HUDEP-2 (cell line): ENCODE measurements around the gene NUDCD3.
A peak's percentile ranks its signal among the peaks of the same experiment; 100 is the strongest.

Source experiments
- DNase-seq, 76 experiments: peaks; one replicate each; lab custom pipeline; 2025; ENCODE audit not compliant: unreplicated experiment in 76 of 76; lab: John Stamatoyannopoulos, UW

The NUDCD3 gene

GRCh38 chr7:44484482-44485313 is 5.8 kb downstream of the NUDCD3 start:
- DNase-seq, result no peak

GRCh38 chr7:44482502-44483485 is 7.7 kb downstream of the NUDCD3 start:
- no peak for DNase-seq

- DNase-seq, result no peak
These were observed 12.5 kb downstream of the NUDCD3 start for GRCh38 chr7:44477938-44478337.

GRCh38 chr7:44477063-44477830 is 13.2 kb downstream of the NUDCD3 start:
- peak in 45 of 76 experiments; percentile 4 to 66 (median 28) for DNase-seq

GRCh38 chr7:44476313-44476712 is 14.1 kb downstream of the NUDCD3 start:
- DNase-seq, result no peak

GRCh38 chr7:44473295-44473694 is 17.2 kb downstream of the NUDCD3 start:
- DNase-seq, result no peak

- DNase-seq, result no peak
These were observed 17.6 kb downstream of the NUDCD3 start for GRCh38 chr7:44472843-44473242.

- DNase-seq, result no peak
These were observed 18.6 kb downstream of the NUDCD3 start for GRCh38 chr7:44471850-44472249.

GRCh38 chr7:44471436-44471835 is 19.0 kb downstream of the NUDCD3 start:
- no peak for DNase-seq

- no peak for DNase-seq
These were observed 19.7 kb downstream of the NUDCD3 start for GRCh38 chr7:44470628-44471245.

- DNase-seq, result no peak
These were observed 20.4 kb downstream of the NUDCD3 start for GRCh38 chr7:44470135-44470479.

- DNase-seq, result no peak
These were observed 20.9 kb downstream of the NUDCD3 start for GRCh38 chr7:44469461-44470134.

- no peak for DNase-seq
These were observed 23.3 kb downstream of the NUDCD3 start for GRCh38 chr7:44467217-44467548.

GRCh38 chr7:44466300-44467216 is 23.9 kb downstream of the NUDCD3 start:
- no peak for DNase-seq

GRCh38 chr7:44465490-44465889 is 25.0 kb downstream of the NUDCD3 start:
- DNase-seq, result no peak

- no peak for DNase-seq
These were observed 27.2 kb downstream of the NUDCD3 start for GRCh38 chr7:44463169-44463808.

- DNase-seq, result no peak
These were observed 29.1 kb downstream of the NUDCD3 start for GRCh38 chr7:44461387-44461786.

GRCh38 chr7:44460325-44460724 is 30.1 kb downstream of the NUDCD3 start:
- no peak for DNase-seq
